Lower leg skin (tissue), 3 donors: ENCODE data around the gene CDRT15.

Experiments used
- POLR2A ChIP-seq, 2 donors: fragments of 450-650 bp; IDR thresholded peaks; one replicate each; pipeline ENCODE4 v1.6.1; 2016 to 2017; ENCODE audit warnings: antibody characterized with exemption in 2 of 2, mild to moderate bottlenecking in 1 of 2, moderate library complexity in 1 of 2
- TF ChIP-seq, protein P1 (sequence below), 3 donors: fragments of 450-650 bp; IDR thresholded peaks; one replicate each; pipeline ENCODE4 v1.5.1; 2016; ENCODE audit warnings: antibody characterized with exemption in 3 of 3, mild to moderate bottlenecking in 3 of 3, moderate library complexity in 2 of 3

DNA sequence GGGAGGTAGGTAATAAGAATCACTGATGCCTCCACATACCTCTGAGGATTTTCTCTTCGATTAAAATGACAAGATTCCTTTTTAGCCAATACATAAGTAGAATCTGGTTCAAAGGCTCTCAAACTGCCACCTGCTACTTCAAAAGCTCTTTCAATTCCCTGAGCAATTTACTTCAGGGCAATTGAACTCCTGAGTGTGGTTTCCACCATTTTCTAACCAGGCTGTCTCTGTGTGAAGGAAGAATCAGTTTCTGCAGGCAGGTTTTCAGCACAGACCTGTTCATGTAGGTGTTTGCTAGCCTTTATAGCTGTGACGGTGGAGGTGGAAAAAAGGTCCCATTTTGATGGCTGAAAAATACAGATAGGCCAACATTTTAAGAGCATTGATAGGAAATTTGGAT lies 46.1 kb upstream of the CDRT15 start:
- TF ChIP-seq, protein P1, sequence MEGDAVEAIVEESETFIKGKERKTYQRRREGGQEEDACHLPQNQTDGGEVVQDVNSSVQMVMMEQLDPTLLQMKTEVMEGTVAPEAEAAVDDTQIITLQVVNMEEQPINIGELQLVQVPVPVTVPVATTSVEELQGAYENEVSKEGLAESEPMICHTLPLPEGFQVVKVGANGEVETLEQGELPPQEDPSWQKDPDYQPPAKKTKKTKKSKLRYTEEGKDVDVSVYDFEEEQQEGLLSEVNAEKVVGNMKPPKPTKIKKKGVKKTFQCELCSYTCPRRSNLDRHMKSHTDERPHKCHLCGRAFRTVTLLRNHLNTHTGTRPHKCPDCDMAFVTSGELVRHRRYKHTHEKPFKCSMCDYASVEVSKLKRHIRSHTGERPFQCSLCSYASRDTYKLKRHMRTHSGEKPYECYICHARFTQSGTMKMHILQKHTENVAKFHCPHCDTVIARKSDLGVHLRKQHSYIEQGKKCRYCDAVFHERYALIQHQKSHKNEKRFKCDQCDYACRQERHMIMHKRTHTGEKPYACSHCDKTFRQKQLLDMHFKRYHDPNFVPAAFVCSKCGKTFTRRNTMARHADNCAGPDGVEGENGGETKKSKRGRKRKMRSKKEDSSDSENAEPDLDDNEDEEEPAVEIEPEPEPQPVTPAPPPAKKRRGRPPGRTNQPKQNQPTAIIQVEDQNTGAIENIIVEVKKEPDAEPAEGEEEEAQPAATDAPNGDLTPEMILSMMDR (IDR thresholded peaks at IDR 0.05) = no peak
- no peak for TF ChIP-seq POLR2A (IDR thresholded peaks at IDR 0.05)
